SK-N-DZ (cell line): ENCODE results near the gene PHLDB1.
"Not testable (repeated sequence)": the region's sequence is repeated elsewhere in the genome, so short reads cannot be mapped to it uniquely, and the experiment has no call there.

Experiments used
- DNase-seq: peaks from one replicate; pipeline ENCODE4 v3.0.0-alpha.2; 2015; ENCODE audit warnings: low spot score

Gene PHLDB1

GRCh38 chr11:118658429-118659313, 51.3 kb downstream of the PHLDB1 start:
- DNase-seq: no peak

GRCh38 chr11:118659314-118659952, 52.0 kb downstream of the PHLDB1 start:
- DNase-seq: peak; percentile 74

- no peak for DNase-seq
These were observed 52.7 kb downstream of the PHLDB1 start for GRCh38 chr11:118659953-118660680.

GRCh38 chr11:118660681-118661424, 53.4 kb downstream of the PHLDB1 start:
- no peak for DNase-seq

GRCh38 chr11:118661425-118662301, 54.2 kb downstream of the PHLDB1 start:
- DNase-seq: no peak

- DNase-seq: peak; percentile 30
These were observed 55.2 kb downstream of the PHLDB1 start for GRCh38 chr11:118662401-118663271.

GRCh38 chr11:118663381-118663780, 56.0 kb downstream of the PHLDB1 start:
- no peak for DNase-seq

- no peak for DNase-seq
These were observed 56.5 kb downstream of the PHLDB1 start for GRCh38 chr11:118663902-118664301.

GRCh38 chr11:118666371-118666770, 59.0 kb downstream of the PHLDB1 start:
- peak; percentile 20 for DNase-seq

- no peak for DNase-seq
These were observed 62.6 kb downstream of the PHLDB1 start for GRCh38 chr11:118670063-118670462.

- DNase-seq: no peak
These were observed 63.8 kb downstream of the PHLDB1 start for GRCh38 chr11:118671254-118671653.

- no peak for DNase-seq
These were observed 65.4 kb downstream of the PHLDB1 start for GRCh38 chr11:118672846-118673245.

- DNase-seq: no peak
These were observed 66.1 kb downstream of the PHLDB1 start for GRCh38 chr11:118673361-118674081.

- no peak for DNase-seq
These were observed 66.6 kb downstream of the PHLDB1 start for GRCh38 chr11:118674082-118674435.

- no peak for DNase-seq
These were observed 70.6 kb downstream of the PHLDB1 start for GRCh38 chr11:118677977-118678376.

- DNase-seq: not testable (repeated sequence)
These were observed 71.5 kb downstream of the PHLDB1 start for GRCh38 chr11:118678908-118679307.

- no peak for DNase-seq
These were observed 72.1 kb downstream of the PHLDB1 start, which contains the start of gene TREH for GRCh38 chr11:118679483-118679882. TSS of gene TREH (minus strand) at chr11:118679650. CDS start at chr11:118679627, 23 bp downstream.

GRCh38 chr11:118682372-118682771, 75.0 kb downstream of the PHLDB1 start:
- no peak for DNase-seq

- not testable (repeated sequence) for DNase-seq
These were observed 75.5 kb downstream of the PHLDB1 start for GRCh38 chr11:118682939-118683338.
